KMS-11 (cell line): ENCODE measurements around the gene CRB1.

Experiments used
- H2AFZ ChIP-seq: fragments of 200-600 bp; sonication (generic); 2 replicates; pipeline ENCODE4 v1.6.1; 2016; ENCODE audit warnings: antibody characterized with exemption, mixed run types, low read depth
- H3K27ac ChIP-seq: fragments of 200-600 bp; sonication (generic); 2 replicates; pipeline ENCODE4 v1.6.1; 2016; ENCODE audit warnings: mild to moderate bottlenecking, mixed run types
- H3K27me3 ChIP-seq: fragments of 200-600 bp; sonication (generic); 2 replicates; pipeline ENCODE4 v1.6.1; 2017; ENCODE audit warnings: mild to moderate bottlenecking, low read depth, mixed run types, moderate library complexity; ENCODE audit not compliant: insufficient read depth
- H3K36me3 ChIP-seq: fragments of 200-600 bp; sonication (generic); 2 replicates; pipeline ENCODE4 v1.6.1; 2017; ENCODE audit warnings: mild to moderate bottlenecking, mixed run types; ENCODE audit not compliant: insufficient read depth
- H3K4me1 ChIP-seq: fragments of 200-600 bp; sonication (generic); 2 replicates; pipeline ENCODE4 v1.6.1; 2016; ENCODE audit warnings: mild to moderate bottlenecking, low read depth, mixed run types; ENCODE audit not compliant: poor library complexity, severe bottlenecking
- H3K4me2 ChIP-seq: fragments of 200-600 bp; sonication (generic); 2 replicates; pipeline ENCODE4 v1.7.0; 2016; ENCODE audit warnings: mild to moderate bottlenecking, mixed run types
- H3K4me3 ChIP-seq: fragments of 200-600 bp; sonication (generic); IDR thresholded peaks from 2 replicates; pipeline ENCODE4 v1.6.1; 2017; ENCODE audit warnings: low read depth, low read length, mixed read lengths; ENCODE audit not compliant: insufficient read depth
- H3K79me2 ChIP-seq: fragments of 200-600 bp; sonication (generic); 2 replicates; pipeline ENCODE4 v1.6.1; 2016; ENCODE audit warnings: low read depth, mixed run types; ENCODE audit not compliant: insufficient read depth
- H3K9ac ChIP-seq: fragments of 200-600 bp; sonication (generic); 2 replicates; pipeline ENCODE4 v1.6.1; 2016; ENCODE audit warnings: mild to moderate bottlenecking, mixed run types
- H4K20me1 ChIP-seq: fragments of 200-600 bp; sonication (generic); 2 replicates; pipeline ENCODE4 v1.6.1; 2016; ENCODE audit warnings: mild to moderate bottlenecking, mixed run types; ENCODE audit not compliant: insufficient read depth
- CTCF ChIP-seq: fragments of 200-600 bp; sonication (generic); conservative IDR thresholded peaks from 2 replicates; pipeline ENCODE4 v1.6.1; 2017; ENCODE audit warnings: low read depth, mild to moderate bottlenecking, antibody characterized with exemption, low read length, moderate library complexity, mixed read lengths

The CRB1 gene

GRCh38 chr1:197305925-197306324, 37.9 kb downstream of the CRB1 start:
- H3K27ac ChIP-seq: no peak overlapping the region

GRCh38 chr1:197306381-197307062, 38.5 kb downstream of the CRB1 start:
- H3K4me1 ChIP-seq: no peaks in the 10 kb centered on the region
- H3K79me2 ChIP-seq: no peaks in the 10 kb centered on the region
- H3K4me2 ChIP-seq: no peak overlapping the region
- H2AFZ ChIP-seq: no peak overlapping the region
- H4K20me1 ChIP-seq: no peaks in the 10 kb centered on the region
- no peaks in the 10 kb centered on the region for H3K36me3 ChIP-seq
- no peak for TF ChIP-seq CTCF
- H3K9ac ChIP-seq: no peak overlapping the region
- no peak overlapping the region for H3K27ac ChIP-seq
- H3K27me3 ChIP-seq: no peaks in the 10 kb centered on the region
- H3K4me3 ChIP-seq: no peak overlapping the region

More at GRCh38 chr1:197305925-197306324, 37.9 kb downstream of the CRB1 start:
- no peaks in the 10 kb centered on the region for H4K20me1 ChIP-seq
- no peak overlapping the region for H2AFZ ChIP-seq
- no peak overlapping the region for H3K9ac ChIP-seq
- no peaks in the 10 kb centered on the region for H3K27me3 ChIP-seq
- H3K4me3 ChIP-seq: no peak overlapping the region
- no peaks in the 10 kb centered on the region for H3K4me1 ChIP-seq
- no peak for TF ChIP-seq CTCF
- H3K4me2 ChIP-seq: no peak overlapping the region
- no peaks in the 10 kb centered on the region for H3K79me2 ChIP-seq
- no peaks in the 10 kb centered on the region for H3K36me3 ChIP-seq

GRCh38 chr1:197307136-197307535, 39.1 kb downstream of the CRB1 start:
- TF ChIP-seq CTCF: no peak
- H3K36me3 ChIP-seq: no peaks in the 10 kb centered on the region
- H2AFZ ChIP-seq: no peak overlapping the region

GRCh38 chr1:197307551-197307950, 39.5 kb downstream of the CRB1 start:
- no peak for TF ChIP-seq CTCF
- no peak overlapping the region for H2AFZ ChIP-seq
- no peaks in the 10 kb centered on the region for H4K20me1 ChIP-seq
- H3K79me2 ChIP-seq: no peaks in the 10 kb centered on the region
- no peak overlapping the region for H3K4me3 ChIP-seq
- no peaks in the 10 kb centered on the region for H3K27me3 ChIP-seq
- no peaks in the 10 kb centered on the region for H3K36me3 ChIP-seq
- H3K4me2 ChIP-seq: no peak overlapping the region
- no peak overlapping the region for H3K27ac ChIP-seq
- no peak overlapping the region for H3K9ac ChIP-seq
- H3K4me1 ChIP-seq: no peaks in the 10 kb centered on the region

More at GRCh38 chr1:197307136-197307535, 39.1 kb downstream of the CRB1 start:
- Histone ChIP-seq H3K4me2 (no peak overlapping the region), H4K20me1 (no peaks in the 10 kb centered on the region), H3K4me3 (no peak overlapping the region), H3K79me2 (no peaks in the 10 kb centered on the region), H3K9ac (no peak overlapping the region), H3K27ac (no peak overlapping the region), H3K27me3 (no peaks in the 10 kb centered on the region), H3K4me1 (no peaks in the 10 kb centered on the region)
